CD4-positive, alpha-beta T cell (primary cell): ENCODE data around the gene MBD3L2B. TPM values are rescaled to one million over a fixed set of nuclear protein-coding genes. Genes with fewer than 3 reads are reported as not detected.
"Not testable (repeated sequence)": the region's sequence is repeated elsewhere in the genome, so short reads cannot be mapped to it uniquely, and the experiment has no call there.

Source experiments
- ATAC-seq: fragments of 200-7000 bp; cut with Tn5 transposase; one replicate; pipeline ENCODE4 v1.10.0; 2022; ENCODE audit warnings: mild to moderate bottlenecking; ENCODE audit not compliant: poor library complexity
- CTCF ChIA-PET: fragments of 350-600 bp; sonication (Branson Sonifier 250); formaldehyde crosslinking; loops from one replicate; lab custom pipeline; 2021; ENCODE audit warnings: antibody characterized with exemption, inconsistent platforms; lab: Charles Lee
- POLR2A ChIA-PET: fragments of 350-600 bp; sonication (Branson Sonifier 250); formaldehyde crosslinking; loops from one replicate; lab custom pipeline; 2021; ENCODE audit warnings: antibody characterized with exemption, inconsistent platforms; lab: Charles Lee
- DNase-seq, 14 experiments: peaks; one replicate each; pipeline ENCODE4 v3.0.0-alpha.2; 2013 to 2020; ENCODE audit warnings: mixed read lengths in 2 of 14
- H3K27ac ChIP-seq, 2 donors: one replicate each; pipeline versions ENCODE4 v1.5.1 to v1.7.0; 2013; ENCODE audit warnings: low read length in 2 of 2, low read depth in 1 of 2, mild to moderate bottlenecking in 1 of 2
- H3K27me3 ChIP-seq, 2 experiments: 1 replicate in 1 of 2; 2 replicates in 1 of 2; pipeline versions ENCODE4 v1.6.1 to v1.7.0; 2013; ENCODE audit warnings: low read length in 2 of 2, control low read depth in 1 of 2, mild to moderate bottlenecking in 1 of 2, moderate library complexity in 1 of 2; ENCODE audit not compliant: insufficient read depth in 2 of 2, control insufficient read depth in 1 of 2
- H3K36me3 ChIP-seq: one replicate; pipeline ENCODE4 v1.6.1; 2013; ENCODE audit warnings: low read length, control low read depth; ENCODE audit not compliant: insufficient read depth
- H3K4me1 ChIP-seq: one replicate; pipeline ENCODE4 v1.6.1; 2013; ENCODE audit warnings: low read length, control low read depth; ENCODE audit not compliant: insufficient read depth
- H3K4me3 ChIP-seq: one replicate; pipeline ENCODE4 v1.5.1; 2013; ENCODE audit warnings: mild to moderate bottlenecking, low read length, moderate library complexity
- H3K9me3 ChIP-seq, 2 experiments: 1 replicate in 1 of 2; 2 replicates in 1 of 2; pipeline versions ENCODE4 v1.6.1 to v1.7.0; 2013; ENCODE audit warnings: low read length in 2 of 2, mild to moderate bottlenecking in 2 of 2, control low read depth in 1 of 2, moderate library complexity in 1 of 2; ENCODE audit not compliant: control insufficient read depth in 1 of 2, insufficient read depth in 1 of 2
- H3K27ac Mint-ChIP-seq: one replicate; pipeline ENCODE4 v1.8.0; 2020; ENCODE audit warnings: mixed read lengths
- H3K27me3 Mint-ChIP-seq: one replicate; pipeline ENCODE4 v1.8.0; 2021; ENCODE audit warnings: mixed read lengths
- H3K36me3 Mint-ChIP-seq: one replicate; pipeline ENCODE4 v1.8.0; 2021; ENCODE audit warnings: low read depth, mixed read lengths
- H3K4me1 Mint-ChIP-seq: one replicate; pipeline ENCODE4 v1.8.0; 2021; ENCODE audit warnings: low read depth, mixed read lengths
- H3K4me3 Mint-ChIP-seq: one replicate; pipeline ENCODE4 v1.8.0; 2020; ENCODE audit warnings: mild to moderate bottlenecking, mixed read lengths
- H3K9me3 Mint-ChIP-seq: one replicate; pipeline ENCODE4 v1.8.0; 2020; ENCODE audit warnings: mixed read lengths
- intact Hi-C, 2 experiments: fragments of 100-400 bp; cut with DNase I in 1 of 2; cut with micrococcal nuclease in 1 of 2; formaldehyde crosslinking; loops; one replicate each; pipeline versions ENCODE4 v1.15.1 to v1.9.0; 2023 to 2025; cut with DNase I, micrococcal nuclease
- total RNA-seq, 174 experiments: library from RNA in 2 of 174; stranded (reverse) in 2 of 174; gene quantifications; one replicate each; pipeline ENCODE4 v1.2.3 and lab custom pipeline; 2021 to 2026

MBD3L2B gene
- total RNA-seq, 2 experiments from 2014 or later, result not detected

GRCh38 chr19:7054635-7055368, 33.6 kb upstream of the MBD3L2B start:
- H3K27ac Mint-ChIP-seq, ATAC-seq, H3K4me3 Mint-ChIP-seq, H3K36me3 ChIP-seq, DNase-seq, H3K9me3 ChIP-seq, POLR2A ChIA-PET, H3K4me1 Mint-ChIP-seq, intact Hi-C loops, H3K27me3 ChIP-seq, H3K9me3 Mint-ChIP-seq, H3K4me3 ChIP-seq, H3K27ac ChIP-seq, H3K36me3 Mint-ChIP-seq, H3K27me3 Mint-ChIP-seq, CTCF ChIA-PET, H3K4me1 ChIP-seq: not testable (repeated sequence)

DNA sequence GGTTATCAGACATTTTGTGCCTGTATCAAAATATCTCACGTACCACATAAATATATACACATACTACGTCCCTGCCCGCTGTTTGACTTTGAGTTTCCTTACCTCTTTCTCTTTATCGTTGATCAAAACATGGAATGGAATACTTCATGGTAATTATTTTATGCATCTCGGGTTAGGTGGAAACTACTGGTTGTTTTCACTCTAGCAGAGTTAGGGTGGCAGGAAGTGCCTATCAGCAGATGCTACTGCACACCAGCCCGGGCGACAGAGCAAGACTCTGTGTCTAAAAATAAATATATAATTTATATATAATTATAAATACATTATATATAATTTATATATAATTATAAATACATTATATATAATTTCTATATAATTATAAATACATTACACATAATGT, 31.7 kb upstream of the MBD3L2B start:
- H3K4me3 Mint-ChIP-seq, H3K4me3 ChIP-seq, intact Hi-C loops, H3K36me3 Mint-ChIP-seq, H3K9me3 Mint-ChIP-seq, POLR2A ChIA-PET, CTCF ChIA-PET, DNase-seq, H3K4me1 Mint-ChIP-seq, H3K9me3 ChIP-seq, H3K27me3 Mint-ChIP-seq, H3K36me3 ChIP-seq, H3K27ac ChIP-seq, ATAC-seq, H3K27ac Mint-ChIP-seq, H3K4me1 ChIP-seq, H3K27me3 ChIP-seq: not testable (repeated sequence)

DNA sequence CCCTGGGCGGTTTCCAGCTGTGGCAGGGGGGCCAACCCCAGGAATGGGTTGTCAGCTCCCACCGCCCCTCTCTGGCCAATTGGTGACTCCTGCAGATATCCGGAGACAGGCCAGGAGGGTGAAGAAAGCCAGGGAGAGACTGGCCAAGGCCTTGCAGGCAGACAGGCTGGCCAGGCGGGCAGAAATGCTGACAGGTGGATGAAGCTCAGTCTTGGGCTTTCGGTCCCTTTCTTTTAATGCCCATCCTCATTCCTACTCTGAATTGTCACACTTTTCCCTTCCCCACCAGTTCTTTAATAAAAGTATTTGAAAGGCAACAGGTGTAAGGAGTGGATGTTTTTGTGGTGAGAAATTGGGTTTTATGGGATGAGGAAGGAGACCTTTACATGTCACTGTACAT, 30.2 kb upstream of the MBD3L2B start:
- H3K27me3 ChIP-seq, H3K36me3 ChIP-seq, H3K4me1 Mint-ChIP-seq, H3K36me3 Mint-ChIP-seq, DNase-seq, H3K4me1 ChIP-seq, intact Hi-C loops, ATAC-seq, H3K4me3 ChIP-seq, H3K27me3 Mint-ChIP-seq, CTCF ChIA-PET, H3K9me3 Mint-ChIP-seq, H3K27ac ChIP-seq, H3K9me3 ChIP-seq, H3K4me3 Mint-ChIP-seq, H3K27ac Mint-ChIP-seq, POLR2A ChIA-PET: not testable (repeated sequence)

- intact Hi-C loops, POLR2A ChIA-PET: not testable (repeated sequence)
These were observed 27.8 kb upstream of the MBD3L2B start, which contains the start of gene MBD3L2 for GRCh38 chr19:7049021-7049420. Gene MBD3L2, plus strand, starts transcription at chr19:7049321. Its CDS starts 53 bp downstream, at chr19:7049374.

GRCh38 chr19:7041563-7041962, 20.3 kb upstream of the MBD3L2B start:
- POLR2A ChIA-PET, DNase-seq, H3K27ac ChIP-seq, ATAC-seq, H3K4me1 Mint-ChIP-seq, H3K36me3 Mint-ChIP-seq, H3K9me3 Mint-ChIP-seq, H3K4me1 ChIP-seq, CTCF ChIA-PET, H3K4me3 ChIP-seq, H3K36me3 ChIP-seq, H3K27ac Mint-ChIP-seq, H3K27me3 ChIP-seq, intact Hi-C loops, H3K4me3 Mint-ChIP-seq, H3K27me3 Mint-ChIP-seq, H3K9me3 ChIP-seq: not testable (repeated sequence)

More at GRCh38 chr19:7049021-7049420, 27.8 kb upstream of the MBD3L2B start, which contains the start of gene MBD3L2:
- H3K27me3 ChIP-seq, DNase-seq, H3K27me3 Mint-ChIP-seq, H3K27ac Mint-ChIP-seq, H3K27ac ChIP-seq, H3K9me3 Mint-ChIP-seq, ATAC-seq, H3K4me1 Mint-ChIP-seq, H3K9me3 ChIP-seq, H3K4me1 ChIP-seq, H3K4me3 Mint-ChIP-seq, H3K4me3 ChIP-seq, H3K36me3 Mint-ChIP-seq, H3K36me3 ChIP-seq, CTCF ChIA-PET: not testable (repeated sequence)

DNA sequence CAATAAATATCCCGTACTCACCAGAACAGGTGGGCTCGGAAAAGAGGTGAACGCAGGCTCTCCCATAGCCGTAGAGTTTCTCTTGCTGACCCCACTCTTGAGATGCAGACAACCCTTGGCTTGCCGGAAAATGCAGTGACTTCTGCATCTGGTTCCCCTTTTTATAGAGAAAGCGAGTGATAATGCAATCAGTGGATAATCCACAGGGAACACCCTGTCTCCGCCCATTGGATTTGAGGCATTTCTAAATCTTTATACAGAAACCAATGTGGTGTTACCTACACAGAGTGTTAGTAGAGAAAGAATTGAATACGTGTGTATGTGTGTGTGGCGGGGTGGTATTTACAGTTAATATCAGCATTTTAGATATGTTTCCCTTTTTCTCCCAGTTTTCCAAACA, 18.8 kb upstream of the MBD3L2B start, which contains the start of gene MBD3L4:
TSS of gene MBD3L4 (minus strand) at position 101 of the 400 bp plus-strand sequence. CDS start at position 66, 35 bp downstream.
- DNase-seq, H3K36me3 Mint-ChIP-seq, H3K27ac Mint-ChIP-seq, H3K9me3 Mint-ChIP-seq, POLR2A ChIA-PET, H3K27ac ChIP-seq, H3K9me3 ChIP-seq, CTCF ChIA-PET, H3K4me1 Mint-ChIP-seq, H3K4me1 ChIP-seq, H3K4me3 Mint-ChIP-seq, intact Hi-C loops, H3K36me3 ChIP-seq, H3K4me3 ChIP-seq, H3K27me3 Mint-ChIP-seq, ATAC-seq, H3K27me3 ChIP-seq: not testable (repeated sequence)

- intact Hi-C loops, H3K27me3 Mint-ChIP-seq, ATAC-seq, H3K9me3 ChIP-seq, H3K4me3 Mint-ChIP-seq, H3K36me3 Mint-ChIP-seq, H3K4me3 ChIP-seq, H3K27ac ChIP-seq, DNase-seq, H3K4me1 ChIP-seq, H3K27me3 ChIP-seq, H3K9me3 Mint-ChIP-seq, H3K36me3 ChIP-seq, POLR2A ChIA-PET, CTCF ChIA-PET, H3K27ac Mint-ChIP-seq, H3K4me1 Mint-ChIP-seq: not testable (repeated sequence)
These were observed 9.0 kb upstream of the MBD3L2B start, which contains the start of gene MBD3L5 for GRCh38 chr19:7030278-7030677. Gene MBD3L5, plus strand, starts transcription at chr19:7030578. Its CDS starts 34 bp downstream, at chr19:7030612.
